ENCODE results near the gene SUMF1.

SUMF1 gene

DNA sequence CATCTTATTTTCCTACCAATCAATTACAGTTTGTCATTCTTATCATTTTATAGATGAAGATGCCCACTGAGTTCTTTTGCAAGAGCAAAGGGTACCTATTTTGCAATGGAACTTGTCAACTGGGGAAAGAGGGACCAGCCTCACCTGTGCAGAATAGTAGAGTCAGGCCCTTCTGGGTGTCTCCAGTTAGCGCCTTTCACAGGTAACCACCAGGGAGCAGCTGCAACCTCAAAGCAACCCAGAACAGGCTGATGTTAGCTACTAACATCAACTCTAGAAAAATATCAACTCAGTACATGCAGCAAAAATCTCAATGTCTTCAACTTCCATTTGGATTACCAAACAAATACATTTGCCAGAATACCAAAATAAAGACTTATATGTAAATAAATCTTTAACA, 47.1 kb downstream of the SUMF1 start:
- H3K36me3 ChIP-seq (ENCODE audit: insufficient read depth): no peaks in the 10 kb centered on the region
- H4K20me1 ChIP-seq (ENCODE audit: insufficient read depth): no peaks in the 10 kb centered on the region
- no peak overlapping the region for H2AFZ ChIP-seq (ENCODE audit: low read depth)
- H3K9ac ChIP-seq: no peak overlapping the region
- H3K4me3 ChIP-seq (IDR thresholded peaks at IDR 0.05; ENCODE audit: insufficient read depth, low read depth, low read length): no peak overlapping the region
- no peaks in the 10 kb centered on the region for H3K79me2 ChIP-seq (ENCODE audit: insufficient read depth, low read depth)
- TF ChIP-seq, protein P1, sequence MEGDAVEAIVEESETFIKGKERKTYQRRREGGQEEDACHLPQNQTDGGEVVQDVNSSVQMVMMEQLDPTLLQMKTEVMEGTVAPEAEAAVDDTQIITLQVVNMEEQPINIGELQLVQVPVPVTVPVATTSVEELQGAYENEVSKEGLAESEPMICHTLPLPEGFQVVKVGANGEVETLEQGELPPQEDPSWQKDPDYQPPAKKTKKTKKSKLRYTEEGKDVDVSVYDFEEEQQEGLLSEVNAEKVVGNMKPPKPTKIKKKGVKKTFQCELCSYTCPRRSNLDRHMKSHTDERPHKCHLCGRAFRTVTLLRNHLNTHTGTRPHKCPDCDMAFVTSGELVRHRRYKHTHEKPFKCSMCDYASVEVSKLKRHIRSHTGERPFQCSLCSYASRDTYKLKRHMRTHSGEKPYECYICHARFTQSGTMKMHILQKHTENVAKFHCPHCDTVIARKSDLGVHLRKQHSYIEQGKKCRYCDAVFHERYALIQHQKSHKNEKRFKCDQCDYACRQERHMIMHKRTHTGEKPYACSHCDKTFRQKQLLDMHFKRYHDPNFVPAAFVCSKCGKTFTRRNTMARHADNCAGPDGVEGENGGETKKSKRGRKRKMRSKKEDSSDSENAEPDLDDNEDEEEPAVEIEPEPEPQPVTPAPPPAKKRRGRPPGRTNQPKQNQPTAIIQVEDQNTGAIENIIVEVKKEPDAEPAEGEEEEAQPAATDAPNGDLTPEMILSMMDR (conservative IDR thresholded peaks at IDR 0.05; ENCODE audit: low read depth, low read length): no peak
- H3K27ac ChIP-seq: no peak overlapping the region
- no peaks in the 10 kb centered on the region for H3K27me3 ChIP-seq (ENCODE audit: insufficient read depth, low read depth)
- no peaks in the 10 kb centered on the region for H3K4me1 ChIP-seq (ENCODE audit: low read depth, poor library complexity, severe bottlenecking)
- H3K4me2 ChIP-seq: no peak overlapping the region

DNA sequence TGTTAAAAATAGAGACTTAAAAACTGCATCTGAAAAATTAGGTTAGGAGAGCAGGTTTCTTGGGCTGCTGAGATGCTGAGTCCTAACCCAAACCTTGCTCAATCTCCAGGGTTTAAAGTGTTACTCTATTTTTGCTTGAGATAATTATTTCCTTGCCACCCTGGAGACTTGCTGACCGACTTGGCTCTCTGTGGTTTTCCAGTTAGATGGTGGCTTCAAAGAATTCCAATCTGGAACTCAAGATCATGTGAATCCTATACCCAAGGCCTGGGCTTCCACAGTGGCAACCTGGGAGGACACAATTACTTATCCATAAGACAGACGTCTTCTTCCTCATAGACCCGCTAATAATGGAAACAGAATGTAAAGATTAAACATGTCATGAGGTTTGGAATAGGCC, 47.7 kb downstream of the SUMF1 start:
- no peak overlapping the region for H3K9ac ChIP-seq

DNA sequence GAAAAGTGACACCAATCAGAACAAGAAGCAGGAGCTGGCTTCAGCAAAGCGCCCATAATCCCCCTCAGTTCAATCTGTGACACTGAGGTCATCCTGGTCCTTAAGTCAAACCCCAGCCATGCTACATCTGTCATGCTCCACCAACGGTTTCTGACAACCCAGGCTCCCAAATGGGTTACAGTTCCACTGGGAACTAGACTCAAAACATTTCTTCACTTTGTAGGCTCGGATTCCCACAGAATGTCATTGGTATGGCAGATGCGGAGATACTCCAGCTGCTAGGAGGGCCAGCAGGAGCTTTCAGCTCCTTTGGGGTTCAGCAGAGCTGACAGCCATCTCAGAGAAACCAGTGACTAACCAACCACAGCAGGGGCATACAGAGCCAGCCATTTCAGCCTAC, 48.9 kb downstream of the SUMF1 start:
- no peak overlapping the region for H2AFZ ChIP-seq (ENCODE audit: low read depth)
- H3K9ac ChIP-seq: no peak overlapping the region
- H3K27me3 ChIP-seq (ENCODE audit: insufficient read depth, low read depth): no peaks in the 10 kb centered on the region
- no peak overlapping the region for H3K27ac ChIP-seq
- no peaks in the 10 kb centered on the region for H3K4me1 ChIP-seq (ENCODE audit: low read depth, poor library complexity, severe bottlenecking)
- H3K4me3 ChIP-seq (IDR thresholded peaks at IDR 0.05; ENCODE audit: insufficient read depth, low read depth, low read length): no peak overlapping the region
- TF ChIP-seq, protein P1 (conservative IDR thresholded peaks at IDR 0.05; ENCODE audit: low read depth, low read length): no peak
- no peaks in the 10 kb centered on the region for H3K36me3 ChIP-seq (ENCODE audit: insufficient read depth)
- no peaks in the 10 kb centered on the region for H4K20me1 ChIP-seq (ENCODE audit: insufficient read depth)
- no peak overlapping the region for H3K4me2 ChIP-seq
- H3K79me2 ChIP-seq (ENCODE audit: insufficient read depth, low read depth): no peaks in the 10 kb centered on the region

More for the DNA sequence above, 47.7 kb downstream of the SUMF1 start:
- Histone ChIP-seq H3K4me3 (IDR thresholded peaks at IDR 0.05; ENCODE audit: insufficient read depth, low read depth, low read length) (no peak overlapping the region), H3K4me2 (no peak overlapping the region), H2AFZ (ENCODE audit: low read depth) (no peak overlapping the region), H3K27me3 (ENCODE audit: insufficient read depth, low read depth) (no peaks in the 10 kb centered on the region), H4K20me1 (ENCODE audit: insufficient read depth) (no peaks in the 10 kb centered on the region), H3K4me1 (ENCODE audit: low read depth, poor library complexity, severe bottlenecking) (no peaks in the 10 kb centered on the region), H3K36me3 (ENCODE audit: insufficient read depth) (no peaks in the 10 kb centered on the region), H3K79me2 (ENCODE audit: insufficient read depth, low read depth) (no peaks in the 10 kb centered on the region), H3K27ac (no peak overlapping the region)
- TF ChIP-seq, protein P1 (conservative IDR thresholded peaks at IDR 0.05; ENCODE audit: low read depth, low read length): no peak

DNA sequence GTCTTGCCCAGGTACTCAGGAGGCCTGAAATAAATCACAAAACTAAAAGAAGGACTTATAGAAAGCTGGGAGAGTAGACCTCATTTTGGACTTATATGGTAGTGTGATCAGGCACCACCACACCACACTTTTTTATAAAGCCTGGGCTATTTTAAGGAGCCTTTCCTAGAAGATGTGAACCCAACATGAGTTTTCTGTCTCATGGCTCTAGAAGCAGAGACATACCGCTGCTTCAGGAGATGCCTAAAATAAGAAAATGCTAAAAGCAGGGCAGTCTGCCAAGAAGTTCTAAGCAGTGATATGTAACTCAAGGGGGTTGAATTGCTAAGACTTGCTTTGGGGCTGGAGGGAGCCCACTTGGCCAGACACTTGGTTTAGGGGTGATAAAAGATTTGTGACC, 49.6 kb downstream of the SUMF1 start:
- Histone ChIP-seq H3K36me3 (ENCODE audit: insufficient read depth) (no peaks in the 10 kb centered on the region), H3K9ac (no peak overlapping the region), H3K27me3 (ENCODE audit: insufficient read depth, low read depth) (no peaks in the 10 kb centered on the region), H3K79me2 (ENCODE audit: insufficient read depth, low read depth) (no peaks in the 10 kb centered on the region), H3K4me2 (no peak overlapping the region), H3K4me3 (IDR thresholded peaks at IDR 0.05; ENCODE audit: insufficient read depth, low read depth, low read length) (no peak overlapping the region), H4K20me1 (ENCODE audit: insufficient read depth) (no peaks in the 10 kb centered on the region), H3K4me1 (ENCODE audit: low read depth, poor library complexity, severe bottlenecking) (no peaks in the 10 kb centered on the region), H2AFZ (ENCODE audit: low read depth) (no peak overlapping the region), H3K27ac (no peak overlapping the region)
- TF ChIP-seq, protein P1 (conservative IDR thresholded peaks at IDR 0.05; ENCODE audit: low read depth, low read length): no peak

Data from KMS-11 (cell line).